ENCODE results near the gene NXF2B.
"Not testable (repeated sequence)": the region's sequence is repeated elsewhere in the genome, so short reads cannot be mapped to it uniquely, and the experiment has no call there.

NXF2B gene

GRCh38 chrX:102439908-102440307 is at the start of gene NXF2B:
TSS of gene NXF2B (minus strand) at chrX:102440008. CDS start at chrX:102380036, 59,972 bp downstream.
- DNase-seq: not testable (repeated sequence)

GRCh38 chrX:102478765-102479164 is 39.0 kb upstream of the NXF2B start:
- DNase-seq: not testable (repeated sequence)

GRCh38 chrX:102471762-102472220 is 32.0 kb upstream of the NXF2B start, which contains the start of gene TCP11X2:
TSS of gene TCP11X2 (minus strand) at chrX:102471812.
- DNase-seq: not testable (repeated sequence)

- DNase-seq: not testable (repeated sequence)
Measured at GRCh38 chrX:102470215-102470614, 30.4 kb upstream of the NXF2B start.

- DNase-seq: not testable (repeated sequence)
Measured at GRCh38 chrX:102458615-102459014, 18.8 kb upstream of the NXF2B start.

GRCh38 chrX:102414493-102414892 is 25.3 kb downstream of the NXF2B start:
- DNase-seq: not testable (repeated sequence)

- DNase-seq: no peak
Measured at GRCh38 chrX:102345916-102346315, 93.9 kb downstream of the NXF2B start.

- no peak for DNase-seq
Measured at GRCh38 chrX:102341867-102342266, 97.9 kb downstream of the NXF2B start.

- DNase-seq: no peak
Measured at GRCh38 chrX:102339312-102340298, 100.2 kb downstream of the NXF2B start.

- no peak for DNase-seq
Measured at GRCh38 chrX:102338162-102338561, 101.6 kb downstream of the NXF2B start.

All from NCI-H524 treated with DMSO at 0.1 percent for 48 hours (cell line).